CD4-positive, CD25-positive, alpha-beta regulatory T cell (primary cell): ENCODE results near the gene PI4K2A. TPM values are rescaled to one million over a fixed set of nuclear protein-coding genes. Genes with fewer than 3 reads are reported as not detected.

Experiments used
- polyA plus RNA-seq, 4 donors: library from polyadenylated mRNA; unstranded; fragments of 300-500 nt; fragmentation: Illumina TruSeq; gene quantifications; one replicate each; pipeline ENCODE4 v1.2.3, GENCODE V29; 2021
- total RNA-seq: library from RNA; stranded (reverse); gene quantifications from one replicate; pipeline ENCODE4 v1.2.3, GENCODE V29; 2022

Gene PI4K2A
- total and polyA plus RNA-seq, 5 donors from 2014 or later: 7.9 to 28.3 (median 10.5) TPM

Other genes with a start within 250 kb of the PI4K2A start
- gene RRP12, start 239.3 kb upstream of the PI4K2A start, total RNA-seq: 82.0 TPM
- gene RRP12, start 239.3 kb upstream of the PI4K2A start, polyA plus RNA-seq: 1 to 10 TPM; 5.1 to 9.1 (median 7.3) TPM
- 98.8 TPM for gene PGAM1, start 214.5 kb upstream of the PI4K2A start, total RNA-seq
- gene PGAM1, start 214.5 kb upstream of the PI4K2A start, polyA plus RNA-seq: 100 to 1,000 TPM; 253 to 375 (median 298) TPM
- gene EXOSC1, start 194.7 kb upstream of the PI4K2A start, total RNA-seq: 42.2 TPM
- 100 to 1,000 TPM in 2 of 4 donors, 10 to 100 TPM in 2; 97.5 to 105 (median 101) TPM for gene EXOSC1, start 194.7 kb upstream of the PI4K2A start, polyA plus RNA-seq
- 17.1 TPM for gene ZDHHC16, start 194.5 kb upstream of the PI4K2A start, total RNA-seq
- 10 to 100 TPM; 25.3 to 36.4 (median 28.5) TPM for gene ZDHHC16, start 194.5 kb upstream of the PI4K2A start, polyA plus RNA-seq
- 59.6 TPM for gene MMS19, start 142.2 kb upstream of the PI4K2A start, total RNA-seq
- 10 to 100 TPM; 26.7 to 44.5 (median 34.8) TPM for gene MMS19, start 142.2 kb upstream of the PI4K2A start, polyA plus RNA-seq
- gene UBTD1, start 141.7 kb upstream of the PI4K2A start, total RNA-seq: 1.4 TPM
- 1 to 10 TPM in 3 of 4 donors, under 1 TPM in 1; 0.22 to 2.2 (median 2.0) TPM for gene UBTD1, start 141.7 kb upstream of the PI4K2A start, polyA plus RNA-seq
- not detected for gene ANKRD2, start 67.9 kb upstream of the PI4K2A start, total RNA-seq
- not detected for gene ANKRD2, start 67.9 kb upstream of the PI4K2A start, polyA plus RNA-seq
- gene HOGA1, start 56.3 kb upstream of the PI4K2A start, total RNA-seq: not detected
- gene HOGA1, start 56.3 kb upstream of the PI4K2A start, polyA plus RNA-seq: not detected
- not detected for gene C10orf62, start 51.0 kb upstream of the PI4K2A start, total RNA-seq
- gene C10orf62, start 51.0 kb upstream of the PI4K2A start, polyA plus RNA-seq: not detected
- gene MORN4, start 7.2 kb upstream of the PI4K2A start, total RNA-seq: 0.44 TPM
- gene MORN4, start 7.2 kb upstream of the PI4K2A start, polyA plus RNA-seq: 1 to 10 TPM; 1.5 to 3.1 (median 2.2) TPM
- 11.1 TPM for gene AVPI1, start 46.6 kb downstream of the PI4K2A start, total RNA-seq
- gene AVPI1, start 46.6 kb downstream of the PI4K2A start, polyA plus RNA-seq: 1 to 10 TPM; 1.9 to 3.2 (median 2.9) TPM
- 0.62 TPM for gene MARVELD1, start 73.1 kb downstream of the PI4K2A start, total RNA-seq
- gene MARVELD1, start 73.1 kb downstream of the PI4K2A start, polyA plus RNA-seq: not detected
- 86.9 TPM for gene ZFYVE27, start 96.5 kb downstream of the PI4K2A start, total RNA-seq
- 10 to 100 TPM; 22.4 to 46.4 (median 42.6) TPM for gene ZFYVE27, start 96.5 kb downstream of the PI4K2A start, polyA plus RNA-seq
- gene SFRP5, start 131.3 kb downstream of the PI4K2A start, total RNA-seq: not detected
- gene SFRP5, start 131.3 kb downstream of the PI4K2A start, polyA plus RNA-seq: under 1 TPM in 3 of 4 donors, not detected in 1; 0.34 to 0.93 (median 0.43) TPM
- 14.1 TPM for gene GOLGA7B, start 209.2 kb downstream of the PI4K2A start, total RNA-seq
- gene GOLGA7B, start 209.2 kb downstream of the PI4K2A start, polyA plus RNA-seq: 1 to 10 TPM in 3 of 4 donors, under 1 TPM in 1; 0.84 to 1.3 (median 1.3) TPM